GM19324 (cell line): ENCODE data around the gene ADAMTSL2.

Source experiments
- ATAC-seq: cut with Tn5 transposase; IDR thresholded peaks from one replicate; pipeline ENCODE4 v1.9.1; 2021; ENCODE audit warnings: mild to moderate bottlenecking, moderate library complexity; ENCODE audit not compliant: unreplicated experiment, low FRiP score

The ADAMTSL2 gene

GRCh38 chr9:133529874-133530273, 4.6 kb upstream of the ADAMTSL2 start:
- no peak for ATAC-seq

DNA sequence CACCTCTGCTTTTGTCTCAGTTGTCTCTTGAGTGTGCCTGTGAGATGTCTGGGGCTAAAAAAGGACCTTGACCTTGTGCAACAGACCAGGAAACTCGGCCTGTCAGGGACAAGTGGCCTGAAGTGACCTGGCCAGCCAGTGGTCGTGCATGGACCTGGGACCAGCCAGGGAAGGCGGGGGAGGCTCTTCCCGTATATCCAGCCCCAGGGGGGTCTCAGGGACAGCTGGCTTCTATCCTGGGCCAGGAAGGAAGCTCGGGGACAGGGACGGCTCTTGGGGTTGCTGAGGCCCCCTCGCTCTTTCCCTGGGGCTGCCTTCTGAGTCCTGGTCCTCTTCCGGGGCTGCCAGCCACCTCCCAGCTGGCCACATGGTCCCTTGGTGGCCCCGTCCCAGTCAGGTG, 3.2 kb upstream of the ADAMTSL2 start:
- ATAC-seq: no peak

DNA sequence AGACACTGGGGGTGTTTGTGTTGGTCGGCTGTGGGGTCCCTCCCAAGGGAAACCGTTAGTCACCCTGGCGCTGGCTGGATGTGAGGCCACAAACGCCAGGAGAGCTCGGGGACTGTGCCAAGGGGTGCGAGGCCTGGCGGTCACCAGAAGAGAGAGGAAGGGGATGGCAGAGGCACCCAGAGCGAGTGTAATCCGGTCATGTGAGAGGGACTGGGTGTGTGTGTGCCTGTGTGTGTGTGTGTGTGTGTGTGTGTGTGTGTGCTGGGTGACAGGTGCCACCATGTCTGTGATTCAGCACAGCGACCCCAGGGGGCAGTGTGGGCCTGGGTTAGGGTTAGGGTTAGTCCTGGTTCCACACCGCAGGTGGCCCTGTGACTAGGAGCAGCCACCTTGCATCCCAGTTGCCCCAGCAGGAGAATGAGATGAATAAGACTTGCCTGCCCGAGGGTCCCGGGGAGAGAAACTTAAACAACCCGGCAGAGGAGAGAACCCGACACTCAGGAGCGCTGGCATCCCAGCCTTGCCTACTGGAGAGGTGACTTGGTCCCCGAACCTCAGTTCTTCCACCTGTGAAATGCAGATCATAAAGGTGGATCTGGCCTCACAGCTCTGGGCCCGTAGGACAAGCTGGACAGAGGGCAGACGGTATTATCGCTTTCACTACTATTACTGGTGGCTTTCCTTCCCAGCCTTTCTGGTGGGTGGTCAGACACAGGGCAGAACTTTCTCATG, 1.4 kb upstream of the ADAMTSL2 start:
- ATAC-seq: no peak

GRCh38 chr9:133533857-133534256, 647 bp upstream of the ADAMTSL2 start:
- ATAC-seq: no peak

GRCh38 chr9:133535306-133535877, 888 bp downstream of the ADAMTSL2 start:
- no peak for ATAC-seq

- ATAC-seq: no peak
These were observed 1.6 kb downstream of the ADAMTSL2 start for GRCh38 chr9:133536080-133536479.

DNA sequence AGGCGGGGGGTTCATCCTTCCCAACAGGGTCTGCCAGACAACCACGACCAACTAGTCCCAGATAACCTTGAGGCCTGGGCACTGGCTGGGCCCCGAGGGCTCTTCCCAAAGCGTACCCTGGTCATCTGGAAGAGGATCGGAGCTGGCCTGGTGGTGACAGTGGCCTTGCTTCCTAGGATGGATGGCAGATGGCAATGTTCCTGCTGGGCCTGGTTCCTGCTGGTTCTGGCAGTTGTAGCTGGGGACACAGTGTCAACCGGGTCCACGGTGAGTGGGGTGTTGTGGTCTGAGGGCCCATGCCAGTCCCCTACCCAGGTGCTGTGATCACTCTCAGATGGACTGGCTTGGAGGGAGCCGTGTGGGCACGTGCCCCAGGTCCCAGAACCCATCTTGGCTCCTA, 2.0 kb downstream of the ADAMTSL2 start:
- ATAC-seq: no peak

- ATAC-seq: no peak
These were observed 2.8 kb downstream of the ADAMTSL2 start for GRCh38 chr9:133537257-133537656.

DNA sequence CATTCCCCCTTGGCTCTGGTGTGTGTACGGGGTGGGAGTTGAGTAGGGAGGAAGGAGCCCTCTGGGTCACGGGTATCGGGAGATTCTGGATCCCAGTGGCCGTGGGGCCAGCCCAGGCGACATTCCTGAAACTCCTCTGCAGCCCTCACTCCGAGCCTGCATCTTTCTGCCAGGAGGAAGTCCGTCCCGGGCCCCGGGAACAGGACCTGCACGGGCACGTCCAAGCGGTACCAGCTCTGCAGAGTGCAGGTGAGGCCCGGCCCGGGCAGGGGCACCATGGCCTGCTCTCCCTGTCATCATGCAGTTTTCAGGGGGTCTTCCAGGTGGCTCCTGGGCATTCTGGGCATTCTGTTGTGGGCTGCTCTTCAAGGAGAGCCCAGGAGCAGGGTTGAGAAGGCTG, 3.7 kb downstream of the ADAMTSL2 start:
- no peak for ATAC-seq

DNA sequence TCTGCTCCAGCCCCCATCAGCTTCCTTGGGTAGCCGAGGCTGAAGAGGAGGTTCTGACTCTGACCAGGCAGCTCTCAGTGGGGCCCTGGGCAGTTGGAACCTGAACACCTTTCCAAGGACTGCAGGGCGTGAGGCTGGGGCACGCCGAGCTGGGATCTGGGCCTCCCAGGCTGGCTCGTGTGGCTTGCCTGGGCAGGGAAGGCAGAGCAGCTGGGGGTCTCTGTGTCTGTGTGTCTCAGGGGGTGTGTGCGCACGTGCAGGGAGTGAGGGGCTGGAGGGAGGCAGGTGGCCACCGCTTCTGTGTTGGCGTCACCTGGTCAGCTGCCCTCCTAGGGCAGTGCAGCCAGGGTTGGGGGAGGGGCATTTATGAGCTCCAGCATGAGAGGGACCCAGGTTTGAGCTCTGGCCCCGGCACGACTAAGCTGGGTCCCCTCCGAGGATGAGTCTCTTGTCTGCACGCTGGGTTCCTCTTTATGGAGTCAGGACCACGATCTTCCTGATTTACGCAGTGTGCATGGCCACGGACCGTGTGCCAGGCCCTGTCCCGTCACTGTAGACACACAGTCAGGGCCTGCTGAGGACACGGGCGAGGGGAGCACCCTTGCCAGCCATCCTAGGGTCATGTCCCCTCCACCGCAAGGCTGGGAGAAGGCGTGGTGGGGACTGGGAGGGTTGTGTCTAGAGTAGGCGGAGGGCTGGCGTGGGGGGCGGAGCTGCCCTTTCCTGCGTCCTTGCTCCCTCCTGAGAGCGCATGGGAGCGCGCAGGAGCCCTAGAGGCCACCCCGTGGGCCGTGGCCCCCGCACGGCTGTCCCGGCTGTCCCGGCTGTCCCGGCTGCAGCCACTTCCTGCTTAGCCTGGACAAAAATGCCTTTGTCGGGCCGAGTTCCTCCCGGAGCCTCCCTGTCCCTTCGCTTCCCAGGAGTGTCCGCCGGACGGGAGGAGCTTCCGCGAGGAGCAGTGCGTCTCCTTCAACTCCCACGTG, 4.6 kb downstream of the ADAMTSL2 start:
- no peak for ATAC-seq

- no peak for ATAC-seq
These were observed 5.6 kb downstream of the ADAMTSL2 start for GRCh38 chr9:133539991-133540697.

GRCh38 chr9:133540698-133541025, 6.2 kb downstream of the ADAMTSL2 start:
- no peak for ATAC-seq

GRCh38 chr9:133542002-133542401, 7.5 kb downstream of the ADAMTSL2 start:
- ATAC-seq: no peak

GRCh38 chr9:133543772-133544467, 9.4 kb downstream of the ADAMTSL2 start:
- no peak for ATAC-seq

GRCh38 chr9:133545494-133546286, 11.2 kb downstream of the ADAMTSL2 start:
- no peak for ATAC-seq

GRCh38 chr9:133546287-133546680, 11.8 kb downstream of the ADAMTSL2 start:
- ATAC-seq: no peak

DNA sequence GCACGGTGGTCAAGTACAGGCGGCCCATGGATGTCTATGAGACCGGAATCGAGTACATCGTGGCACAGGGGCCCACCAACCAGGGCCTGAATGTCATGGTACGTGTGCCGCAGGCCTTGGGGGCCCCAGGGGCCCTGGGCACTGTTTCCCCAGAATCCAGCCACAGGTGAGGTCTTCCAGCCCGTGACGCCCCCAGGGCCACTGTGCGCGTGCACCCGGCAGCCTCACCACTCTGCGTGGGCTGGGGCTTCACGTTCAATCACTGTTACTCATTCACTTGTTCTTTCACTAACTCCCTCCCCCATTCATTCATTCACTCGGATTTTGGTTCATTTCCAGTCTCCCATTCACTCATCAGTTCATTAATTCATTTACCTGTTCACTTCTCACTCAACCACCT, 12.6 kb downstream of the ADAMTSL2 start:
- ATAC-seq: no peak

GRCh38 chr9:133551446-133551845, 16.9 kb downstream of the ADAMTSL2 start:
- no peak for ATAC-seq

DNA sequence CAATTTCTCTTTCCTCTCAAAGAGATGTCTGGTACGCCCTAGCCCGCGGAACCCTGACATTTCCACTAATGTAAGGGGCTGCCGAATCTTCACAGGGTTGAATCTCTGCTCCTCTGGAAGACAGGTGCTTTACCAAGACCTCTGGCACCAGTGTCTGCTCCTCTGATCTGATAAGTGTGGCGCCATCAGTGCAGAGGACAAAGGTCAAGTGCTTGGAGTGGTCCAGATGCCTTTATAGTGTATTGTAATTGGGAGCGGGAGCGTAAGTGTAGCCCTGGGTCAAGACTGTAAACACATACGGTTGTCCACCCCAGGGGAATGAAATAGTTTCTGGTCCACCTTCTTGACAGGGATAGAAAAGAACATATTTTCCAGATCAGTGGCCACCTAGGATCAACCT, 17.7 kb downstream of the ADAMTSL2 start:
- ATAC-seq: no peak
